Smooth muscle cell of the umbilical artery (primary cell): ENCODE results near the gene TOR1A. TPM values are rescaled to one million over a fixed set of nuclear protein-coding genes. Genes with fewer than 3 reads are reported as not detected.

ENCODE experiments used
- total RNA-seq: library from RNA; depleted of rRNA; stranded (reverse); fragments of >200 nt; gene quantifications from 2 replicates; pipeline ENCODE4 v1.2.3, GENCODE V29; 2014

Gene TOR1A, protein sequence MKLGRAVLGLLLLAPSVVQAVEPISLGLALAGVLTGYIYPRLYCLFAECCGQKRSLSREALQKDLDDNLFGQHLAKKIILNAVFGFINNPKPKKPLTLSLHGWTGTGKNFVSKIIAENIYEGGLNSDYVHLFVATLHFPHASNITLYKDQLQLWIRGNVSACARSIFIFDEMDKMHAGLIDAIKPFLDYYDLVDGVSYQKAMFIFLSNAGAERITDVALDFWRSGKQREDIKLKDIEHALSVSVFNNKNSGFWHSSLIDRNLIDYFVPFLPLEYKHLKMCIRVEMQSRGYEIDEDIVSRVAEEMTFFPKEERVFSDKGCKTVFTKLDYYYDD
- total RNA-seq, result 52.2 and 54.9 TPM in 2 replicates

GRCh38 chr9:129823935-129824601, at the start of gene TOR1A:
TOR1A (minus strand) TSS chr9:129824136; CDS start chr9:129824085, 51 bp downstream.

GRCh38 chr9:129835128-129835859, 11.4 kb upstream of the TOR1A start, which contains the start of the genes C9orf78 and USP20:
C9orf78 (minus strand) TSS chr9:129835275; CDS start chr9:129835221, 54 bp downstream.
USP20 (plus strand) TSS chr9:129835458; CDS start chr9:129852556, 17,098 bp downstream.

DNA sequence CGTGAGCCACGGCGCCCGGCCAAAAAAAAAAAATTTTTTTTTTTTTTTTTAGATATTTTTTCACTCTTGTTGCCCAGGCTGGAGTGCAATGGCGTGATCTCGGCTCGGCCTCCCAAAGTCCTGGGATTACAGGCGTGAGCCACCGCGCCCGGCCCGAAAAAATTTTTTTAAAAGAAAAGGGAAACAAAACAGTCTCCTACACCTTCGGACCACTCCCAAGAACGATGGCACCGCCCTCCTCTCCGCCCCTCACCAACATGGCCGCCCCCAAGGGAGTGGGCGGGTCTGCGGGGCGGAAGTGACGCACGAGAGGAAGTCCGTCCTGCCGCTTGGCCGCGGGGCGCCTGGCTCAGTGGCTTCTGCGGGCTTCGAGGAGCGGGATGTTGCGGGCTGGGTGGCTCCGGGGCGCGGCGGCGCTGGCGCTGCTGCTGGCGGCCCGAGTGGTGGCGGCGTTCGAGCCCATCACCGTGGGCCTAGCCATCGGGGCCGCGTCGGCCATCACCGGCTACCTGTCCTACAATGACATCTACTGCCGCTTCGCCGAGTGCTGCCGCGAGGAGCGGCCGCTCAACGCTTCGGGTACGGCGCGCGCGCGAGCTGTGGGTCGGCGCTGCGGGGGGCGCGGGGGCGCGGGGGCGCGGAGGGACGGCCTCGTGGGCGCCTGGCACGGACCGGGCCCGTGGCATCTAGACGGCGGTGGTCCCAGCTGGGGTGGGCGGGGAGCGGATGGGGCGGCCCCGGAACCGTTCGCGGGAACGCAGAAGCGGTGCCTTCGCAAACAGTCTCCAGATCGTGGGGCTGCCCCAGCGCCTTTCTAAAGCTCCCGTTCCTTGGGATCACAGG, 20.9 kb downstream of the TOR1A start, which contains the start of gene TOR1B:
Gene TOR1B (plus strand): TSS at position 352 of the 843 bp plus-strand sequence. CDS start 29 bp downstream, at position 381.

Other genes with a start within 250 kb of the TOR1A start
- not detected in 2 replicates for gene C9orf50, start 203.0 kb downstream of the TOR1A start, total RNA-seq
- 28.7 and 31.5 TPM in 2 replicates for gene NTMT1, start 198.0 kb downstream of the TOR1A start, total RNA-seq
- 13.1 and 19.0 TPM in 2 replicates for gene ASB6, start 182.0 kb downstream of the TOR1A start, total RNA-seq
- 0.14 and 0.59 TPM in 2 replicates for gene PRRX2, start 158.5 kb downstream of the TOR1A start, total RNA-seq
- 6.3 and 162 TPM in 2 replicates for gene PTGES, start 71.1 kb downstream of the TOR1A start, total RNA-seq
- 58.1 and 58.2 TPM in 2 replicates for gene TOR1B, start 21.0 kb downstream of the TOR1A start, total RNA-seq
- gene C9orf78, start 11.1 kb upstream of the TOR1A start, total RNA-seq, result 41.9 and 60.7 TPM in 2 replicates
- 11.3 and 17.7 TPM in 2 replicates for gene USP20, start 11.3 kb upstream of the TOR1A start, total RNA-seq
- 29.1 and 41.1 TPM in 2 replicates for gene FNBP1, start 219.1 kb upstream of the TOR1A start, total RNA-seq
- gene GPR107, start 229.8 kb upstream of the TOR1A start, total RNA-seq, result 40.4 and 55.7 TPM in 2 replicates